Measurements from ENCODE around the gene DUXA.
"Not testable (repeated sequence)": the region's sequence is repeated elsewhere in the genome, so short reads cannot be mapped to it uniquely, and the experiment has no call there.

DUXA gene

GRCh38 chr19:57167385-57167784 lies at the start of gene DUXA:
Gene DUXA (minus strand): TSS chr19:57167485. CDS start chr19:57167443, 42 bp downstream.
- no peak for TF ChIP-seq CTCF (IDR thresholded peaks at IDR 0.05; ENCODE audit: poor library complexity, severe bottlenecking)

GRCh38 chr19:57212109-57212508 lies 44.8 kb upstream of the DUXA start:
- H3K27me3 ChIP-seq (ENCODE audit: insufficient read depth, poor library complexity, severe bottlenecking) = no peaks in the 10 kb centered on the region
- no peaks in the 10 kb centered on the region for H3K9me3 ChIP-seq (ENCODE audit: severe bottlenecking)
- no peak for TF ChIP-seq CTCF (IDR thresholded peaks at IDR 0.05; ENCODE audit: poor library complexity, severe bottlenecking)
- H3K4me1 ChIP-seq (ENCODE audit: insufficient read depth, poor library complexity, severe bottlenecking) = no peaks in the 10 kb centered on the region
- no peak for ATAC-seq (ENCODE audit: low read depth)
- DNase-seq (ENCODE audit: low spot score) = no peak
- no peak overlapping the region for H3K27ac ChIP-seq (ENCODE audit: poor library complexity, severe bottlenecking)
- no peak overlapping the region for H3K4me3 ChIP-seq (ENCODE audit: severe bottlenecking)
- H3K36me3 ChIP-seq (ENCODE audit: low read depth) = peaks cover 85% of the 10 kb centered on the region

More at GRCh38 chr19:57167385-57167784, at the start of gene DUXA:
- H3K27ac ChIP-seq (ENCODE audit: poor library complexity, severe bottlenecking) = no peak within 1 kb of the TSS
- no peaks in the 10 kb centered on the region for H3K9me3 ChIP-seq (ENCODE audit: severe bottlenecking)
- no peaks in the 10 kb centered on the region for H3K4me1 ChIP-seq (ENCODE audit: insufficient read depth, poor library complexity, severe bottlenecking)
- ATAC-seq (ENCODE audit: low read depth) (no peak), DNase-seq (ENCODE audit: low spot score) (no peak)
- no peaks in the 10 kb centered on the region for H3K27me3 ChIP-seq (ENCODE audit: insufficient read depth, poor library complexity, severe bottlenecking)
- H3K4me3 ChIP-seq (ENCODE audit: severe bottlenecking) = no peak within 1 kb of the TSS
- no peaks in the 10 kb centered on the region for H3K36me3 ChIP-seq (ENCODE audit: low read depth)

GRCh38 chr19:57210381-57210780 lies 43.1 kb upstream of the DUXA start:
- no peak overlapping the region for H3K27ac ChIP-seq (ENCODE audit: poor library complexity, severe bottlenecking)
- no peak for TF ChIP-seq CTCF (IDR thresholded peaks at IDR 0.05; ENCODE audit: poor library complexity, severe bottlenecking)
- no peak for DNase-seq (ENCODE audit: low spot score)
- H3K27me3 ChIP-seq (ENCODE audit: insufficient read depth, poor library complexity, severe bottlenecking) = no peaks in the 10 kb centered on the region
- peaks cover 78% of the 10 kb centered on the region for H3K36me3 ChIP-seq (ENCODE audit: low read depth)
- H3K9me3 ChIP-seq (ENCODE audit: severe bottlenecking) = no peaks in the 10 kb centered on the region
- no peak for ATAC-seq (ENCODE audit: low read depth)
- no peak overlapping the region for H3K4me3 ChIP-seq (ENCODE audit: severe bottlenecking)
- H3K4me1 ChIP-seq (ENCODE audit: insufficient read depth, poor library complexity, severe bottlenecking) = no peaks in the 10 kb centered on the region

- no peaks in the 10 kb centered on the region for H3K9me3 ChIP-seq (ENCODE audit: severe bottlenecking)
- no peaks in the 10 kb centered on the region for H3K4me1 ChIP-seq (ENCODE audit: insufficient read depth, poor library complexity, severe bottlenecking)
- H3K27ac ChIP-seq (ENCODE audit: poor library complexity, severe bottlenecking) = no peak overlapping the region
- no peaks in the 10 kb centered on the region for H3K27me3 ChIP-seq (ENCODE audit: insufficient read depth, poor library complexity, severe bottlenecking)
- no peak for TF ChIP-seq CTCF (IDR thresholded peaks at IDR 0.05; ENCODE audit: poor library complexity, severe bottlenecking)
- H3K4me3 ChIP-seq (ENCODE audit: severe bottlenecking) = no peak overlapping the region
- H3K36me3 ChIP-seq (ENCODE audit: low read depth) = peaks cover 46% of the 10 kb centered on the region
- ATAC-seq (ENCODE audit: low read depth) (no peak), DNase-seq (ENCODE audit: low spot score) (no peak)
Measured at GRCh38 chr19:57202160-57202559, 34.9 kb upstream of the DUXA start.

- not testable (repeated sequence) for ATAC-seq (ENCODE audit: low read depth); H3K4me3 ChIP-seq (ENCODE audit: severe bottlenecking); H3K4me1 ChIP-seq (ENCODE audit: insufficient read depth, poor library complexity, severe bottlenecking); H3K9me3 ChIP-seq (ENCODE audit: severe bottlenecking); DNase-seq (ENCODE audit: low spot score); H3K27ac ChIP-seq (ENCODE audit: poor library complexity, severe bottlenecking); H3K27me3 ChIP-seq (ENCODE audit: insufficient read depth, poor library complexity, severe bottlenecking)
- peaks cover 66% of the 10 kb centered on the region for H3K36me3 ChIP-seq (ENCODE audit: low read depth)
Measured at GRCh38 chr19:57197874-57198273, 30.6 kb upstream of the DUXA start.

All from RWPE2 (cell line).